ENCODE measurements around the gene HTR1D.

DNA sequence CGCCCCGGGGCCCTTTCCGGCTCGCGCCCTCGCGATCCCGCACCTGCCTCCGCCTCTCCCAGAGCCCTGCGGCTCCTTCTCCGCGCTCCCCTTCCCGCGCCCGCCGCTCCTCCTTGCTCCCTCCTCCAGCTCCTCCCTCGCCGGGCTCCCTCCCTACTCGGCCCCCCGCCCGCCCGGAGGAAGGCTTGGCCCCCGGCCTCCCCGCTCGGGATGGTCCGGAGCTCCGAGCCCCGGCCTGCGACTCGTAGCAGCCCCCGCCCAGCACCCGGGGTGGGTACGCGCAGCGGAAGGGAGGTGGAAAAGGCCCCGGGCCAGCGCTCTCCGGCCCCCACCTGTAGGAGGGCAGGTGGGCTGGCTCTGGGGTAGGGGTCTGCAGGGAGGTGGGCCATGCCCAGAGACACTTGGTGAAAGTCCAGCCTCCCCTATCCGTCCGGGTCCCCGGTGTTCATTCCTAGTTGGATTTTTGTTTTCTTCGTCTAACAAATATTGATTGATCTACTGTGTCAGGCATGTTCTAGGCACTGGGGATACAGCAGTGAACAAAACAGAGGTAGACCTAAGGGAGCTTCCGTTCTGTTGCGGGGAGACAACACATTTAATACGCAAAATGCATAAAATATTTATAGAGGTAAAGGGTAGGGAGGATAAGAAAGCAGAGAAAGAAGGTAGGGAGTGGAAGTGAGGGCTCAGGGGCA, at the start of gene HTR1D:
- TF ChIP-seq, protein P1, sequence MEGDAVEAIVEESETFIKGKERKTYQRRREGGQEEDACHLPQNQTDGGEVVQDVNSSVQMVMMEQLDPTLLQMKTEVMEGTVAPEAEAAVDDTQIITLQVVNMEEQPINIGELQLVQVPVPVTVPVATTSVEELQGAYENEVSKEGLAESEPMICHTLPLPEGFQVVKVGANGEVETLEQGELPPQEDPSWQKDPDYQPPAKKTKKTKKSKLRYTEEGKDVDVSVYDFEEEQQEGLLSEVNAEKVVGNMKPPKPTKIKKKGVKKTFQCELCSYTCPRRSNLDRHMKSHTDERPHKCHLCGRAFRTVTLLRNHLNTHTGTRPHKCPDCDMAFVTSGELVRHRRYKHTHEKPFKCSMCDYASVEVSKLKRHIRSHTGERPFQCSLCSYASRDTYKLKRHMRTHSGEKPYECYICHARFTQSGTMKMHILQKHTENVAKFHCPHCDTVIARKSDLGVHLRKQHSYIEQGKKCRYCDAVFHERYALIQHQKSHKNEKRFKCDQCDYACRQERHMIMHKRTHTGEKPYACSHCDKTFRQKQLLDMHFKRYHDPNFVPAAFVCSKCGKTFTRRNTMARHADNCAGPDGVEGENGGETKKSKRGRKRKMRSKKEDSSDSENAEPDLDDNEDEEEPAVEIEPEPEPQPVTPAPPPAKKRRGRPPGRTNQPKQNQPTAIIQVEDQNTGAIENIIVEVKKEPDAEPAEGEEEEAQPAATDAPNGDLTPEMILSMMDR (IDR thresholded peaks at IDR 0.05; ENCODE audit: insufficient read depth, low read length) = no peak
- TF ChIP-seq POLR2AphosphoS5 (IDR thresholded peaks at IDR 0.05; ENCODE audit: low read depth) = no peak
